AML-193 (cell line): ENCODE data around the gene LMO3.
"Not testable (repeated sequence)": the region's sequence is repeated elsewhere in the genome, so short reads cannot be mapped to it uniquely, and the experiment has no call there.

ENCODE experiments used
- DNase-seq, 2 experiments: peaks; one replicate each; lab custom pipeline; 2025; lab: John Stamatoyannopoulos, UW

LMO3 gene

GRCh38 chr12:16545836-16546235 lies 60.1 kb downstream of the LMO3 start:
- DNase-seq, result no peak

- DNase-seq, result no peak
Observed at GRCh38 chr12:16542586-16542985, 63.4 kb downstream of the LMO3 start.

- DNase-seq, result not testable (repeated sequence)
Observed at GRCh38 chr12:16537652-16538051, 68.3 kb downstream of the LMO3 start.

GRCh38 chr12:16531621-16532020 lies 74.3 kb downstream of the LMO3 start:
- DNase-seq, result no peak

GRCh38 chr12:16530268-16530850 lies 75.6 kb downstream of the LMO3 start:
- no peak for DNase-seq

GRCh38 chr12:16526693-16527092 lies 79.3 kb downstream of the LMO3 start:
- no peak for DNase-seq

GRCh38 chr12:16524378-16524777 lies 81.6 kb downstream of the LMO3 start:
- DNase-seq, result no peak

- DNase-seq, result peak in 1 of 2 experiments; percentile 7
Observed at GRCh38 chr12:16523951-16524331, 82.0 kb downstream of the LMO3 start.

- DNase-seq, result no peak
Observed at GRCh38 chr12:16523284-16523950, 82.5 kb downstream of the LMO3 start.

GRCh38 chr12:16520328-16520727 lies 85.6 kb downstream of the LMO3 start:
- DNase-seq, result no peak

GRCh38 chr12:16515666-16516065 lies 90.3 kb downstream of the LMO3 start:
- no peak for DNase-seq

GRCh38 chr12:16513231-16513630 lies 92.7 kb downstream of the LMO3 start:
- no peak for DNase-seq

- no peak for DNase-seq
Observed at GRCh38 chr12:16509411-16509810, 96.6 kb downstream of the LMO3 start.

GRCh38 chr12:16506394-16506793 lies 99.6 kb downstream of the LMO3 start:
- no peak for DNase-seq

- no peak for DNase-seq
Observed at GRCh38 chr12:16504200-16504599, 101.8 kb downstream of the LMO3 start.

GRCh38 chr12:16499611-16500010 lies 106.4 kb downstream of the LMO3 start:
- DNase-seq, result no peak
